PFSK-1 (cell line): ENCODE measurements around the gene PACC1.

Source experiments
- FOXP2 ChIP-seq: optimal IDR thresholded peaks from 2 replicates; pipeline ENCODE3; 2011; ENCODE audit warnings: borderline replicate concordance, control low read depth, inconsistent platforms; ENCODE audit not compliant: insufficient read depth; ENCODE audit errors: extremely low read length, extremely low read depth
- POLR2AphosphoS5 ChIP-seq: IDR thresholded peaks from 2 replicates; pipeline ENCODE4 v1.6.1; 2012; ENCODE audit warnings: low read depth, mild to moderate bottlenecking, control low read depth, low read length, moderate library complexity
- REST ChIP-seq, 2 experiments: IDR thresholded peaks; 2 replicates each; pipeline versions ENCODE4 v1.6.1 to v1.8.0; 2011 to 2012; ENCODE audit warnings: low read depth in 2 of 2, low read length in 2 of 2, control low read depth in 1 of 2, inconsistent platforms in 1 of 2, mild to moderate bottlenecking in 1 of 2, moderate library complexity in 1 of 2; ENCODE audit not compliant: insufficient read depth in 1 of 2
- SIN3A ChIP-seq: IDR thresholded peaks from 2 replicates; pipeline ENCODE4 v1.6.1; 2012; ENCODE audit warnings: mild to moderate bottlenecking, low read length, moderate library complexity, borderline replicate concordance; ENCODE audit not compliant: insufficient read depth
- TAF1 ChIP-seq: IDR thresholded peaks from 2 replicates; pipeline ENCODE4 v1.6.1; 2012; ENCODE audit warnings: low read length, control low read depth, borderline replicate concordance; ENCODE audit not compliant: insufficient read depth

PACC1 gene

GRCh38 chr1:212450331-212450881 lies 35.7 kb upstream of the PACC1 start:
- TF ChIP-seq POLR2AphosphoS5 (no peak), SIN3A (no peak), FOXP2 (no peak), TAF1 (no peak), REST (IDR thresholded peaks at IDR 0.05; ENCODE audit: insufficient read depth in 1 of 2, low read depth in 2 of 2, low read length in 2 of 2) (no peak)

- no peak for TF ChIP-seq POLR2AphosphoS5
- TF ChIP-seq SIN3A = no peak
- no peak for TF ChIP-seq REST (IDR thresholded peaks at IDR 0.05; ENCODE audit: insufficient read depth in 1 of 2, low read depth in 2 of 2, low read length in 2 of 2)
- TF ChIP-seq TAF1 = no peak
- no peak for TF ChIP-seq FOXP2
Observed at GRCh38 chr1:212447478-212447877, 32.8 kb upstream of the PACC1 start.

- no peak for TF ChIP-seq POLR2AphosphoS5
- no peak for TF ChIP-seq SIN3A
- no peak for TF ChIP-seq TAF1
- no peak for TF ChIP-seq FOXP2
- no peak for TF ChIP-seq REST (IDR thresholded peaks at IDR 0.05; ENCODE audit: insufficient read depth in 1 of 2, low read depth in 2 of 2, low read length in 2 of 2)
Observed at GRCh38 chr1:212446333-212446732, 31.6 kb upstream of the PACC1 start.

GRCh38 chr1:212442408-212442807 lies 27.7 kb upstream of the PACC1 start:
- TF ChIP-seq TAF1 (no peak), POLR2AphosphoS5 (no peak), REST (IDR thresholded peaks at IDR 0.05; ENCODE audit: insufficient read depth in 1 of 2, low read depth in 2 of 2, low read length in 2 of 2) (no peak), SIN3A (no peak), FOXP2 (no peak)

- no peak for TF ChIP-seq POLR2AphosphoS5
- no peak for TF ChIP-seq REST (IDR thresholded peaks at IDR 0.05; ENCODE audit: insufficient read depth in 1 of 2, low read depth in 2 of 2, low read length in 2 of 2)
- TF ChIP-seq FOXP2 = no peak
- no peak for TF ChIP-seq SIN3A
- TF ChIP-seq TAF1 = no peak
Observed at GRCh38 chr1:212440419-212440818, 25.7 kb upstream of the PACC1 start.
